ENCODE measurements around the gene SPATA32.

The SPATA32 gene

GRCh38 chr17:45293413-45294211, 31.7 kb upstream of the SPATA32 start:
- peak; percentile 89 for DNase-seq (ENCODE audit: low read depth)

- DNase-seq (ENCODE audit: low read depth), result no peak
Observed at GRCh38 chr17:45292696-45293412, 31.0 kb upstream of the SPATA32 start.

GRCh38 chr17:45291171-45291805, 29.4 kb upstream of the SPATA32 start:
- DNase-seq (ENCODE audit: low read depth), result no peak

GRCh38 chr17:45290269-45290765, 28.4 kb upstream of the SPATA32 start:
- no peak for DNase-seq (ENCODE audit: low read depth)

- DNase-seq (ENCODE audit: low read depth), result no peak
Observed at GRCh38 chr17:45289301-45290268, 27.7 kb upstream of the SPATA32 start.

- no peak for DNase-seq (ENCODE audit: low read depth)
Observed at GRCh38 chr17:45288825-45289224, 26.9 kb upstream of the SPATA32 start.

GRCh38 chr17:45287526-45288500, 25.9 kb upstream of the SPATA32 start:
- DNase-seq (ENCODE audit: low read depth), result no peak

- DNase-seq (ENCODE audit: low read depth), result no peak
Observed at GRCh38 chr17:45286286-45286685, 24.4 kb upstream of the SPATA32 start.

GRCh38 chr17:45284176-45285140, 22.6 kb upstream of the SPATA32 start:
- no peak for DNase-seq (ENCODE audit: low read depth)

- no peak for DNase-seq (ENCODE audit: low read depth)
Observed at GRCh38 chr17:45283711-45284110, 21.8 kb upstream of the SPATA32 start.

- DNase-seq (ENCODE audit: low read depth), result no peak
Observed at GRCh38 chr17:45282683-45283644, 21.1 kb upstream of the SPATA32 start.

- no peak for DNase-seq (ENCODE audit: low read depth)
Observed at GRCh38 chr17:45279898-45280297, 18.0 kb upstream of the SPATA32 start.

GRCh38 chr17:45277992-45278391, 16.1 kb upstream of the SPATA32 start:
- DNase-seq (ENCODE audit: low read depth), result peak; percentile 70

GRCh38 chr17:45277216-45277849, 15.4 kb upstream of the SPATA32 start:
- DNase-seq (ENCODE audit: low read depth), result peak; percentile 82

- peak; percentile 51 for DNase-seq (ENCODE audit: low read depth)
Observed at GRCh38 chr17:45276031-45276430, 14.1 kb upstream of the SPATA32 start.

GRCh38 chr17:45274033-45274432, 12.1 kb upstream of the SPATA32 start:
- no peak for DNase-seq (ENCODE audit: low read depth)

- no peak for DNase-seq (ENCODE audit: low read depth)
Observed at GRCh38 chr17:45273551-45273957, 11.7 kb upstream of the SPATA32 start.
